Measurements from ENCODE around the gene BDKRB1. TPM values are rescaled to one million over a fixed set of nuclear protein-coding genes. Genes with fewer than 3 reads are reported as not detected.

Gene BDKRB1
- total and polyA plus RNA-seq, 2 donors (not counting 3 experiments of a cell fraction or from before 2014, with no cell fraction given): not detected

DNA sequence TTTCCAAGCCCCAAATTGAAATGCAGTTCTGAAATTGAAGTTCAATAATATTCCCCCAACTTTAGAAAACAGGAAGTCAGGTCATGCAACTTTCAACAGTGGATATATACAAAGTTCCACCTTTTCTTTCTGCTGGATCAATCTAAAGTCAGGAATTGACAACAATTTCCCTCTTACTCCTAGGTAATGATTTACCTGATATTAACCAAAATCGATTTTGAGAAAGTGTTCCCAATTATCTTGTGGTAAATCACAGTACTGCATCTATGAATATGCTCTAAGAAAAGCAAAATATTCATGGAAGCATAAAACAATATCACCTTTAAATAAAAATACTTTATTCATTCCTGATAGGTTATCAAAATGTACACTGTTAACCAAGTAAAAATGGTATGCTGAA lies 28.4 kb downstream of the BDKRB1 start:
- Histone ChIP-seq H3K36me3 (ENCODE audit: control insufficient read depth in 2 of 2, extremely low read depth in 1 of 2, insufficient read depth in 2 of 2, low read length in 2 of 2) (no peaks in the 10 kb centered on the region), H3K9me1 (replicated peaks; ENCODE audit: control insufficient read depth, extremely low read depth, insufficient read depth, low read length) (no peaks in the 10 kb centered on the region), H4K20me1 (replicated peaks; ENCODE audit: control insufficient read depth, extremely low read depth, insufficient read depth, low read length) (no peaks in the 10 kb centered on the region), H3K4me2 (ENCODE audit: insufficient read depth, low read length) (no peak overlapping the region), H3K27ac (ENCODE audit: insufficient read depth, low read depth, low read length) (no peak overlapping the region), H2AFZ (ENCODE audit: low read depth, low read length) (no peak overlapping the region), H3K9me3 (replicated peaks; ENCODE audit: control insufficient read depth, insufficient read depth, low read length) (no peaks in the 10 kb centered on the region), H3K79me2 (ENCODE audit: control insufficient read depth, insufficient read depth, low read length) (no peaks in the 10 kb centered on the region), H3K9ac (replicated peaks; ENCODE audit: extremely low read depth, insufficient read depth, low read length) (no peak overlapping the region), H3K4me3 (replicated peaks in 1 of 3; ENCODE audit: insufficient read depth in 1 of 3, low read depth in 1 of 3, low read length in 3 of 3) (no peak overlapping the region), H3K27me3 (ENCODE audit: control insufficient read depth in 2 of 2, insufficient read depth in 2 of 2, low read length in 2 of 2) (no peaks in the 10 kb centered on the region), H3K4me1 (ENCODE audit: control insufficient read depth, extremely low read depth, insufficient read depth, low read length) (no peaks in the 10 kb centered on the region)
- CTCF ChIA-PET: interaction anchor here (4.4 kb wide), 1 partner anchor 9 kb away, joined by 24 read pairs; no protein-coding TSS in a partner anchor
- dilution Hi-C loops (cut with MboI; ENCODE audit: extremely low pct_ligation_motif_present, low sequenced_read_pairs) (no loop called here), intact Hi-C loops (cut with micrococcal nuclease) (no loop called here)
- POLR2A ChIA-PET: no interaction called here
- BruUV-seq (replicated peaks): no TSS peak
- FAIRE-seq (no peak), DNase-seq (ENCODE audit: low read depth, low spot score) (no peak)
- TF ChIP-seq MAX (IDR thresholded peaks at IDR 0.05; ENCODE audit: insufficient read depth, insufficient read length) (no peak), CTCF (IDR thresholded peaks at IDR 0.05; ENCODE audit: extremely low read depth in 1 of 2, insufficient read depth in 1 of 2, low read depth in 1 of 2, low read length in 2 of 2) (no peak), JUN (IDR thresholded peaks at IDR 0.05; ENCODE audit: borderline replicate concordance, insufficient read depth, insufficient read length, low read depth) (no peak), GATA2 (IDR thresholded peaks at IDR 0.05; ENCODE audit: insufficient read depth, insufficient read length, low read depth, low read length) (no peak), MYC (IDR thresholded peaks at IDR 0.05; ENCODE audit: low read depth, low read length) (no peak), POLR2AphosphoS5 (IDR thresholded peaks at IDR 0.05; ENCODE audit: insufficient read depth, low read depth, low read length) (no peak), EZH2 (IDR thresholded peaks at IDR 0.05; ENCODE audit: borderline replicate concordance, low read depth, low read length, severe bottlenecking) (no peak), FOS (IDR thresholded peaks at IDR 0.05; ENCODE audit: borderline replicate concordance, insufficient read depth, low read length) (no peak), POLR2A (IDR thresholded peaks at IDR 0.05; ENCODE audit: low read depth, low read length) (no peak)
